Epithelial cell of esophagus (primary cell): Measurements from ENCODE around the gene PDS5A.
"Not testable (repeated sequence)": the region's sequence is repeated elsewhere in the genome, so short reads cannot be mapped to it uniquely, and the experiment has no call there.

ENCODE experiments used
- DNase-seq: peaks from one replicate; pipeline ENCODE4 v3.0.0; 2010; ENCODE audit warnings: low read depth
- H3K4me3 ChIP-seq: 2 replicates; pipeline ENCODE4 v1.5.1; 2011; ENCODE audit warnings: mild to moderate bottlenecking, low read length, control low read depth
- CTCF ChIP-seq: IDR thresholded peaks from 2 replicates; pipeline ENCODE4 v1.5.1; 2011; ENCODE audit warnings: low read depth, mild to moderate bottlenecking, low read length, control low read depth, inconsistent platforms; ENCODE audit not compliant: insufficient read depth; ENCODE audit errors: missing control alignments

The PDS5A gene

GRCh38 chr4:39998659-39999345 lies 21.1 kb upstream of the PDS5A start:
- H3K4me3 ChIP-seq = no peak overlapping the region
- no peak for TF ChIP-seq CTCF
- DNase-seq = no peak

GRCh38 chr4:39996811-39997210 lies 19.1 kb upstream of the PDS5A start:
- no peak for DNase-seq
- TF ChIP-seq CTCF = no peak
- no peak overlapping the region for H3K4me3 ChIP-seq

GRCh38 chr4:39994406-39994805 lies 16.7 kb upstream of the PDS5A start:
- TF ChIP-seq CTCF = no peak
- DNase-seq = peak; percentile 52
- no peak overlapping the region for H3K4me3 ChIP-seq

- not testable (repeated sequence) for H3K4me3 ChIP-seq, DNase-seq
Observed at GRCh38 chr4:39989381-39989780, 11.7 kb upstream of the PDS5A start.

- no peak for TF ChIP-seq CTCF
- H3K4me3 ChIP-seq = no peak overlapping the region
- no peak for DNase-seq
Observed at GRCh38 chr4:39987485-39987884, 9.8 kb upstream of the PDS5A start.

- DNase-seq = no peak
- no peak for TF ChIP-seq CTCF
- no peak overlapping the region for H3K4me3 ChIP-seq
Observed at GRCh38 chr4:39978904-39979303, 1.2 kb upstream of the PDS5A start.

GRCh38 chr4:39978378-39978775 lies 666 bp upstream of the PDS5A start:
- peak overlapping the region; percentile 56 for H3K4me3 ChIP-seq
- no peak for TF ChIP-seq CTCF
- no peak for DNase-seq

GRCh38 chr4:39976945-39977488 lies 694 bp downstream of the PDS5A start:
- DNase-seq = peak; percentile 15
- TF ChIP-seq CTCF = no peak
- peak overlapping the region; percentile 74 for H3K4me3 ChIP-seq
